ENCODE results near the gene ABHD12.

Gene ABHD12

GRCh38 chr20:25380945-25381614 lies 9.6 kb downstream of the ABHD12 start:
- no peak for DNase-seq (ENCODE audit: low read depth, low spot score)

- DNase-seq (ENCODE audit: low read depth, low spot score): no peak
These were observed 11.5 kb downstream of the ABHD12 start for GRCh38 chr20:25378884-25379733.

- DNase-seq (ENCODE audit: low read depth, low spot score): no peak
These were observed 12.3 kb downstream of the ABHD12 start for GRCh38 chr20:25378189-25378883.

GRCh38 chr20:25376886-25377285 lies 13.7 kb downstream of the ABHD12 start:
- DNase-seq (ENCODE audit: low read depth, low spot score): no peak

- no peak for DNase-seq (ENCODE audit: low read depth, low spot score)
These were observed 14.4 kb downstream of the ABHD12 start for GRCh38 chr20:25376236-25376635.

GRCh38 chr20:25374842-25375241 lies 15.8 kb downstream of the ABHD12 start:
- DNase-seq (ENCODE audit: low read depth, low spot score): no peak

GRCh38 chr20:25372584-25373336 lies 17.9 kb downstream of the ABHD12 start:
- DNase-seq (ENCODE audit: low read depth, low spot score): no peak

GRCh38 chr20:25369971-25370370 lies 20.7 kb downstream of the ABHD12 start:
- DNase-seq (ENCODE audit: low read depth, low spot score): no peak

GRCh38 chr20:25369529-25369928 lies 21.1 kb downstream of the ABHD12 start:
- DNase-seq (ENCODE audit: low read depth, low spot score): no peak

GRCh38 chr20:25368976-25369375 lies 21.7 kb downstream of the ABHD12 start:
- no peak for DNase-seq (ENCODE audit: low read depth, low spot score)

- DNase-seq (ENCODE audit: low read depth, low spot score): no peak
These were observed 22.1 kb downstream of the ABHD12 start for GRCh38 chr20:25368526-25368925.

GRCh38 chr20:25364879-25365699 lies 25.5 kb downstream of the ABHD12 start:
- DNase-seq (ENCODE audit: low read depth, low spot score): no peak

- no peak for DNase-seq (ENCODE audit: low read depth, low spot score)
These were observed 26.4 kb downstream of the ABHD12 start for GRCh38 chr20:25364180-25364788.

- DNase-seq (ENCODE audit: low read depth, low spot score): no peak
These were observed 29.4 kb downstream of the ABHD12 start for GRCh38 chr20:25361287-25361683.

- DNase-seq (ENCODE audit: low read depth, low spot score): no peak
These were observed 29.9 kb downstream of the ABHD12 start for GRCh38 chr20:25360631-25361286.

GRCh38 chr20:25356271-25356933 lies 34.2 kb downstream of the ABHD12 start:
- no peak for DNase-seq (ENCODE audit: low read depth, low spot score)

GRCh38 chr20:25355866-25356265 lies 34.8 kb downstream of the ABHD12 start:
- no peak for DNase-seq (ENCODE audit: low read depth, low spot score)

GRCh38 chr20:25355011-25355595 lies 35.5 kb downstream of the ABHD12 start:
- DNase-seq (ENCODE audit: low read depth, low spot score): no peak
